ENCODE data around the gene TECPR2. TPM values are rescaled to one million over a fixed set of nuclear protein-coding genes. Genes with fewer than 3 reads are reported as not detected.

The TECPR2 gene
- total and polyA plus RNA-seq, 2 of the 13 experiments (the other 11 are each of a cell fraction or from before 2014, with no cell fraction given) = 3.5 to 5.7 TPM

DNA sequence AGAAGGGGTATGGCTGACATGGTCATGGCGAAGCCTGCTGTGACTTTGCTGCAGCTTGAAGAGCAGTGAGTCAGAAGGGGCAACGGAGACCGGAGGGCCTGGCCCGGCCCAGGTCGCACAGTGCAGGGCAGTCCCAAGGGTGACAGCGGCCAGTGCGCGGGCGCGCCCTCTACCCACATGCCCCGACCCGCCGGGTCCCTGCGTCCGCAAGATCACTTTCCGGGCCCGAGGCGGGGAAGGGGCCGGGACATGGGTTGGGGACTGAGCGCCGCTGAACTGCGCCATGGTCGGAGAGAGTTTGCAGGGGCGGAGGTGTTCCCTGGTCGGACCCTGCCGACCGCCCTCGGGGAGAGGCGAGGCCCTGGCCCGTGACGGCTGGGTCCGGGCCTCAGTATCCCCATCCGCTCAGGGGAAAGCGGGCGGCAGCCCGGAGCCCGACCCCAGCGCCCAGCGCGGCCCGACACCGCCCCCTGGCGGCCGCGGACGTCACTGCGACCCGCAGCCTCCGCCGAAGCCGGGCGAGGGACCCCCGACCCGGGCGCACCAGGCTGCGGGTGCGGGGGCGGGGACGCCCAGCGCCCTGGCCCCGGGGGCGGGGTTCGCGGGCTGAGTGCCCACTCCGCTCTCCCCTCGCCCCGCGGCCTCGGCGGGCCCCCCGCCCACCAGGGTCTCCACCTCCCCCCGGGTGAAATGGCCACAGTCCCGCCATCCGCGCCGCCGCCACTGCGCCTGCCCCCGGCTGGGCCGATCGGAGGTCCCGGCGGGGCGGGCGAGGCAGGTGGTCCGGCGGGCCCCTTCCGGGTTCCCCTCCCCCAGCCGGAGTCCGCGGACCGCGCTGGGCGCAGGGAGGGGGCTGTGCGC is 154.0 kb downstream of the TECPR2 start (continued):
- TF ChIP-seq, protein P1, sequence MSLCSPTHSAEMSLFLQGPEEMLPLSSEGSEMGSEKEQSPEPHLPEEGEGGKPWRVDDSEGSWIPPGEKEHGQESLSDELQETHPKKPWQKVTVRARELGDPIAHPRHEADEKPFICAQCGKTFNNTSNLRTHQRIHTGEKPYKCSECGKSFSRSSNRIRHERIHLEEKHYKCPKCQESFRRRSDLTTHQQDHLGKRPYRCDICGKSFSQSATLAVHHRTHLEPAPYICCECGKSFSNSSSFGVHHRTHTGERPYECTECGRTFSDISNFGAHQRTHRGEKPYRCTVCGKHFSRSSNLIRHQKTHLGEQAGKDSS (CRISPR knock-in tag; IDR thresholded peaks at IDR 0.05; ENCODE audit: borderline replicate concordance, low read depth) = 0 out of 2 replicates have a peak, but pooled peaks have one; percentile 35
- TF ChIP-seq ZNF468 (CRISPR knock-in tag; IDR thresholded peaks at IDR 0.05) (no peak), AKAP8 (CRISPR knock-in tag; IDR thresholded peaks at IDR 0.05) (no peak), ZNF280B (CRISPR knock-in tag; IDR thresholded peaks at IDR 0.05; ENCODE audit: borderline replicate concordance) (0 out of 2 replicates have a peak, but pooled peaks have one; percentile 63), ZNF530 (CRISPR knock-in tag; IDR thresholded peaks at IDR 0.05; ENCODE audit: low read depth) (no peak), TBX3 (IDR thresholded peaks at IDR 0.05; ENCODE audit: borderline replicate concordance) (no peak), RXRB (CRISPR knock-in tag; IDR thresholded peaks at IDR 0.05; ENCODE audit: borderline replicate concordance) (no peak), DRAP1 (CRISPR knock-in tag; IDR thresholded peaks at IDR 0.05) (no peak), MEIS2 (CRISPR knock-in tag; IDR thresholded peaks at IDR 0.05) (peak; percentile 70; the same call in 1 of the 2 replicates), MTA3 (CRISPR knock-in tag; IDR thresholded peaks at IDR 0.05) (no peak), KLF11 (CRISPR knock-in tag; IDR thresholded peaks at IDR 0.05) (no peak), DDIT3 (CRISPR knock-in tag; IDR thresholded peaks at IDR 0.05) (no peak), E2F5 (CRISPR knock-in tag; conservative IDR thresholded peaks at IDR 0.05) (no peak), ZBTB39 (CRISPR knock-in tag; IDR thresholded peaks at IDR 0.05) (no peak), RAD21 (CRISPR knock-in tag; IDR thresholded peaks at IDR 0.05) (peak; percentile 99), SALL1 (CRISPR knock-in tag; IDR thresholded peaks at IDR 0.05) (peak; percentile 59; the same call in 1 of the 2 replicates)
- TF ChIP-seq, protein P2, sequence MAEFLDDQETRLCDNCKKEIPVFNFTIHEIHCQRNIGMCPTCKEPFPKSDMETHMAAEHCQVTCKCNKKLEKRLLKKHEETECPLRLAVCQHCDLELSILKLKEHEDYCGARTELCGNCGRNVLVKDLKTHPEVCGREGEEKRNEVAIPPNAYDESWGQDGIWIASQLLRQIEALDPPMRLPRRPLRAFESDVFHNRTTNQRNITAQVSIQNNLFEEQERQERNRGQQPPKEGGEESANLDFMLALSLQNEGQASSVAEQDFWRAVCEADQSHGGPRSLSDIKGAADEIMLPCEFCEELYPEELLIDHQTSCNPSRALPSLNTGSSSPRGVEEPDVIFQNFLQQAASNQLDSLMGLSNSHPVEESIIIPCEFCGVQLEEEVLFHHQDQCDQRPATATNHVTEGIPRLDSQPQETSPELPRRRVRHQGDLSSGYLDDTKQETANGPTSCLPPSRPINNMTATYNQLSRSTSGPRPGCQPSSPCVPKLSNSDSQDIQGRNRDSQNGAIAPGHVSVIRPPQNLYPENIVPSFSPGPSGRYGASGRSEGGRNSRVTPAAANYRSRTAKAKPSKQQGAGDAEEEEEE (CRISPR knock-in tag; IDR thresholded peaks at IDR 0.05; ENCODE audit: borderline replicate concordance) = no peak
- TF ChIP-seq, protein P3, sequence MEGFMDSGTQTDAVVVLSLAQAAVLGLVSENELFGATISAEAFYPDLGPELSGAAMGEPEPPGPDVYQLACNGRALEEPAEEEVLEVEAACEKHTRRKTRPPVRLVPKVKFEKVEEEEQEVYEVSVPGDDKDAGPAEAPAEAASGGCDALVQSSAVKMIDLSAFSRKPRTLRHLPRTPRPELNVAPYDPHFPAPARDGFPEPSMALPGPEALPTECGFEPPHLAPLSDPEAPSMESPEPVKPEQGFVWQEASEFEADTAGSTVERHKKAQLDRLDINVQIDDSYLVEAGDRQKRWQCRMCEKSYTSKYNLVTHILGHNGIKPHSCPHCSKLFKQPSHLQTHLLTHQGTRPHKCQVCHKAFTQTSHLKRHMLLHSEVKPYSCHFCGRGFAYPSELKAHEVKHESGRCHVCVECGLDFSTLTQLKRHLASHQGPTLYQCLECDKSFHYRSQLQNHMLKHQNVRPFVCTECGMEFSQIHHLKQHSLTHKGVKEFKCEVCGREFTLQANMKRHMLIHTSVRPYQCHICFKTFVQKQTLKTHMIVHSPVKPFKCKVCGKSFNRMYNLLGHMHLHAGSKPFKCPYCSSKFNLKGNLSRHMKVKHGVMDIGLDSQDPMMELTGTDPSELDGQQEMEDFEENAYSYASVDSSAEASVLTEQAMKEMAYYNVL (CRISPR knock-in tag; IDR thresholded peaks at IDR 0.05; ENCODE audit: borderline replicate concordance) = no peak; the same call in 1 of the 2 replicates
